ENCODE data around the gene HNRNPA2B1.

The HNRNPA2B1 gene

DNA sequence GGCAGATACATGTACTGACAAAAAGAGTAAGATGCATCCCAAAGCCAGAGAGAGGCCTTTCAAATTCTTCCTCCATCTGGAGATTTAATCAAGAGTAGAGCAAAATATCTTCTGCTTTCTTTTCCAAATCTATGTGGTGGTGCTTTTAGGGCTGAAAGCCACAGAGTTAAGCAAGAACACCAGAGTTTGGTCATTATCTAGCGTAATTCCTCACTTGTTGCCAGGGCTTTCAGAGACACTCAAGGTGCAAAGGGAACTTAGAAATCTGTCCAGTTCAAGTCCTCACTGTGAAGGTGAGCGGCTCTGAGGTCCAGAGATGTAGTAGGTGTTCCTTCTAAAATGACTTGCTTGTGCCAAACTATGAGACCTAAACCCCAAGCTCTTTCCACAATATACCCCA lies 59.5 kb downstream of the HNRNPA2B1 start:
- no peak for DNase-seq

- DNase-seq = no peak
Measured at GRCh38 chr7:26140380-26140779, 60.2 kb downstream of the HNRNPA2B1 start.

All from DMS153 (cell line).